ENCODE results near the gene AQP5. TPM values are rescaled to one million over a fixed set of nuclear protein-coding genes. Genes with fewer than 3 reads are reported as not detected.

AQP5 gene
- total and polyA plus RNA-seq, 12 donors, result 0.16 to 2.6 (median 0.52) TPM; not detected in 4

- 79 to 80% methylated on average over 21 of the region's 21 CpGs for WGBS, 2 donors
- no peaks in the 10 kb centered on the region for H3K36me3 ChIP-seq
- no peak overlapping the region for H3K4me3 ChIP-seq
- peaks cover 0 to 9% (median 0%) of the 10 kb centered on the region in 9 donors for H3K4me1 ChIP-seq
- H3K27me3 ChIP-seq, result peaks cover 0 to 74% (median 51%) of the 10 kb centered on the region in 7 donors
- DNase-seq (no peak), ATAC-seq (no peak)
- TF ChIP-seq CTCF (IDR thresholded peaks at IDR 0.05), result no peak
- H3K9me3 ChIP-seq, result no peaks in the 10 kb centered on the region
- H3K27ac ChIP-seq, result no peak overlapping the region
- intact Hi-C loops (cut with DNase I), result loop anchor here in 1 of 10 donors (10.0 kb wide), 1 partner anchor 89 kb away; no protein-coding TSS in a partner anchor
Measured at GRCh38 chr12:49953961-49954846, 7.5 kb upstream of the AQP5 start.

GRCh38 chr12:49954863-49955830, 6.5 kb upstream of the AQP5 start:
- DNase-seq (no peak), ATAC-seq (peak in 2 of 8 donors; percentile 43 to 48)
- no peak overlapping the region for H3K27ac ChIP-seq
- H3K9me3 ChIP-seq, result no peaks in the 10 kb centered on the region
- WGBS, 2 donors, result 33% methylated on average over 53 of the region's 53 CpGs
- no peak overlapping the region for H3K4me3 ChIP-seq
- intact Hi-C loops (cut with DNase I), result loop anchor here in 1 of 10 donors (10.0 kb wide), 1 partner anchor 90 kb away; no protein-coding TSS in a partner anchor
- peaks cover 0 to 18% (median 7%) of the 10 kb centered on the region in 9 donors for H3K4me1 ChIP-seq
- no peak for TF ChIP-seq CTCF (IDR thresholded peaks at IDR 0.05)
- no peaks in the 10 kb centered on the region for H3K36me3 ChIP-seq
- peaks cover 0 to 77% (median 60%) of the 10 kb centered on the region in 7 donors for H3K27me3 ChIP-seq

- Histone ChIP-seq H3K9me3 (no peaks in the 10 kb centered on the region), H3K36me3 (no peaks in the 10 kb centered on the region), H3K4me3 (no peak overlapping the region), H3K4me1 (peaks cover under 1 to 27% (median 8%) of the 10 kb centered on the region in 9 donors), H3K27me3 (peaks cover 0 to 83% (median 69%) of the 10 kb centered on the region in 7 donors), H3K27ac (no peak overlapping the region)
- ATAC-seq, result no peak
- no peak for TF ChIP-seq CTCF (IDR thresholded peaks at IDR 0.05)
- no peak for DNase-seq
- 67 to 80% methylated on average over 13 of the region's 13 CpGs for WGBS, 2 donors
- intact Hi-C loops (cut with DNase I), result loop anchor here in 1 of 10 donors (10.0 kb wide), 1 partner anchor 91 kb away; no protein-coding TSS in a partner anchor
Measured at GRCh38 chr12:49955899-49956662, 5.6 kb upstream of the AQP5 start.

All from heart right ventricle (tissue), 16 donors.